ENCODE data around the gene RPRD1A. TPM values are rescaled to one million over a fixed set of nuclear protein-coding genes. Genes with fewer than 3 reads are reported as not detected.

RPRD1A gene
- total RNA-seq, 1 donor from 2014 or later = 198 TPM

DNA sequence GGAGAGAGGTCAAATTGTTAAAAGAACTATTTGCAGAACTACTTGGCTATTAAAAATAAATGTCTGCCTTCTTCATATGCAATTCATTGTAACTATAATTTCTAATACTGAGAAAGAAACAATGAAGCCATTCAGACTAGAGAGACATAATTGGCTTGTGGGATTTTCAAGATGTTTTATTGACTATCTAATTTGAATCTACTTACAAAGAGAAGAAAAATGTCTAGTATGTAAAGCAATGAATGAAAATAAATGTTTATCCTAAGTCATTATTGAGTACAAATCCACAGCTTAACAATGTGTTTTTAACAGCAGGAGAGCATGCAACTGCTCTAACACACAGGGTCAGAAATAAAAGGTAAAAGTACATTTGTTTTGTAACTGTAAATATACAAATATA lies 75.7 kb downstream of the RPRD1A start:
- Histone ChIP-seq H3K9ac (no peak overlapping the region), H2AFZ (replicated peaks) (no peak overlapping the region), H3K27ac (no peak overlapping the region), H3K4me1 (no peaks in the 10 kb centered on the region), H3K36me3 (peaks cover 4% of the 10 kb centered on the region), H3K79me2 (ENCODE audit: low read depth) (no peaks in the 10 kb centered on the region), H3K4me2 (no peak overlapping the region), H3K27me3 (no peaks in the 10 kb centered on the region), H4K20me1 (ENCODE audit: low read depth) (no peaks in the 10 kb centered on the region), H3F3A (ENCODE audit: low read depth) (no peaks in the 10 kb centered on the region), H3K4me3 (no peak overlapping the region), H3K9me3 (ENCODE audit: low read depth) (no peaks in the 10 kb centered on the region)
- TF ChIP-seq, protein P1, sequence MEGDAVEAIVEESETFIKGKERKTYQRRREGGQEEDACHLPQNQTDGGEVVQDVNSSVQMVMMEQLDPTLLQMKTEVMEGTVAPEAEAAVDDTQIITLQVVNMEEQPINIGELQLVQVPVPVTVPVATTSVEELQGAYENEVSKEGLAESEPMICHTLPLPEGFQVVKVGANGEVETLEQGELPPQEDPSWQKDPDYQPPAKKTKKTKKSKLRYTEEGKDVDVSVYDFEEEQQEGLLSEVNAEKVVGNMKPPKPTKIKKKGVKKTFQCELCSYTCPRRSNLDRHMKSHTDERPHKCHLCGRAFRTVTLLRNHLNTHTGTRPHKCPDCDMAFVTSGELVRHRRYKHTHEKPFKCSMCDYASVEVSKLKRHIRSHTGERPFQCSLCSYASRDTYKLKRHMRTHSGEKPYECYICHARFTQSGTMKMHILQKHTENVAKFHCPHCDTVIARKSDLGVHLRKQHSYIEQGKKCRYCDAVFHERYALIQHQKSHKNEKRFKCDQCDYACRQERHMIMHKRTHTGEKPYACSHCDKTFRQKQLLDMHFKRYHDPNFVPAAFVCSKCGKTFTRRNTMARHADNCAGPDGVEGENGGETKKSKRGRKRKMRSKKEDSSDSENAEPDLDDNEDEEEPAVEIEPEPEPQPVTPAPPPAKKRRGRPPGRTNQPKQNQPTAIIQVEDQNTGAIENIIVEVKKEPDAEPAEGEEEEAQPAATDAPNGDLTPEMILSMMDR (IDR thresholded peaks at IDR 0.05) = no peak
- TF ChIP-seq EZH2 (IDR thresholded peaks at IDR 0.05) (no peak), EZH2phosphoT487 (IDR thresholded peaks at IDR 0.05) (no peak)
- Mint-ChIP-seq H3K27ac (no peak overlapping the region), H3K36me3 (peaks cover 5% of the 10 kb centered on the region), H3K4me3 (no peak overlapping the region), H3K27me3 (ENCODE audit: insufficient read depth, low read depth) (no peaks in the 10 kb centered on the region), H3K9me3 (no peaks in the 10 kb centered on the region), H3K4me1 (no peaks in the 10 kb centered on the region)
- DNase-seq (ENCODE audit: low spot score) = no peak

DNA sequence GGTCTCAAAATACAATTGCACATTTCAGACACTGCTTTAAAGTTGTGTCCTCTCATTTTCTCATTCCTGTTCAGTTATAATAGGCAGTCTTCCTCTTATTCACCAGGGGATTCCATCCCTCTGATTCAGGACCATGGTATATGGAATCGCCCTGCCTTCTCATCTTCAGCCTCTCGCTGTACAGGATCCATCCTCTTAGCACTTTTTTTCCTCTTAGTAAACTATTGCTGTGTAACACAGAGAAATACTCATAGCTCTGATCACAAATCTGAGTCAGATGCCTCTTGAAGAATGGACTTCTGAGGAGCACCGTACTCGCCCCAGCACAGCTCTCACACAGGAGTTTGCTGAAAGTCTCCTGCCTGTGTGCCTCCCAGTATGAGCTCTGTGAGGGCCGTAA lies 83.5 kb downstream of the RPRD1A start:
- no peak overlapping the region for H3K4me2 ChIP-seq
- Mint-ChIP-seq H3K27ac (no peak overlapping the region), H3K9me3 (no peaks in the 10 kb centered on the region), H3K4me1 (no peaks in the 10 kb centered on the region), H3K4me3 (no peak overlapping the region), H3K27me3 (ENCODE audit: insufficient read depth, low read depth) (no peaks in the 10 kb centered on the region), H3K36me3 (peaks cover 20% of the 10 kb centered on the region)
- no peak overlapping the region for H2AFZ ChIP-seq (replicated peaks)
- no peaks in the 10 kb centered on the region for H3K9me3 ChIP-seq (ENCODE audit: low read depth)
- H3K27ac ChIP-seq = no peak overlapping the region
- H3F3A ChIP-seq (ENCODE audit: low read depth) = peaks cover 14% of the 10 kb centered on the region
- no peak overlapping the region for H3K9ac ChIP-seq
- TF ChIP-seq EZH2phosphoT487 (IDR thresholded peaks at IDR 0.05) (no peak), EZH2 (IDR thresholded peaks at IDR 0.05) (no peak)
- TF ChIP-seq, protein P1 (IDR thresholded peaks at IDR 0.05) = no peak
- no peaks in the 10 kb centered on the region for H4K20me1 ChIP-seq (ENCODE audit: low read depth)
- no peaks in the 10 kb centered on the region for H3K27me3 ChIP-seq
- DNase-seq (ENCODE audit: low spot score) = no peak
- no peaks in the 10 kb centered on the region for H3K4me1 ChIP-seq
- peaks cover 7% of the 10 kb centered on the region for H3K36me3 ChIP-seq
- no peaks in the 10 kb centered on the region for H3K79me2 ChIP-seq (ENCODE audit: low read depth)
- H3K4me3 ChIP-seq = no peak overlapping the region

GRCh38 chr18:35983147-35983546 lies 84.2 kb downstream of the RPRD1A start:
- Mint-ChIP-seq H3K27ac (no peak overlapping the region), H3K36me3 (peaks cover 22% of the 10 kb centered on the region), H3K9me3 (no peaks in the 10 kb centered on the region), H3K27me3 (ENCODE audit: insufficient read depth, low read depth) (no peaks in the 10 kb centered on the region), H3K4me1 (no peaks in the 10 kb centered on the region), H3K4me3 (no peak overlapping the region)
- H3F3A ChIP-seq (ENCODE audit: low read depth) = peaks cover 14% of the 10 kb centered on the region
- TF ChIP-seq, protein P1 (IDR thresholded peaks at IDR 0.05) = no peak
- TF ChIP-seq EZH2phosphoT487 (IDR thresholded peaks at IDR 0.05) (no peak), EZH2 (IDR thresholded peaks at IDR 0.05) (no peak)
- no peaks in the 10 kb centered on the region for H3K27me3 ChIP-seq
- no peak overlapping the region for H2AFZ ChIP-seq (replicated peaks)
- H3K4me3 ChIP-seq = no peak overlapping the region
- no peaks in the 10 kb centered on the region for H3K9me3 ChIP-seq (ENCODE audit: low read depth)
- DNase-seq (ENCODE audit: low spot score) = no peak
- H3K4me1 ChIP-seq = no peaks in the 10 kb centered on the region
- H3K27ac ChIP-seq = no peak overlapping the region
- no peak overlapping the region for H3K4me2 ChIP-seq
- peaks cover 7% of the 10 kb centered on the region for H3K36me3 ChIP-seq
- no peaks in the 10 kb centered on the region for H3K79me2 ChIP-seq (ENCODE audit: low read depth)
- H4K20me1 ChIP-seq (ENCODE audit: low read depth) = no peaks in the 10 kb centered on the region
- H3K9ac ChIP-seq = no peak overlapping the region

All from neural progenitor cell (in vitro differentiated cells).